ENCODE measurements around the gene AAK1. TPM values are rescaled to one million over a fixed set of nuclear protein-coding genes. Genes with fewer than 3 reads are reported as not detected.

The AAK1 gene
- total RNA-seq, 1 experiment from 2014 or later, result 40.5 TPM

- CTCF ChIA-PET, result no interaction called here
- Histone ChIP-seq H3K9me3 (ENCODE audit: low read depth, low read length, poor library complexity, severe bottlenecking) (peaks cover 5% of the 10 kb centered on the region), H3K27me3 (replicated peaks; ENCODE audit: insufficient read depth, low read depth, low read length, poor library complexity) (no peaks in the 10 kb centered on the region), H3K4me3 (ENCODE audit: low read depth, low read length, poor library complexity, severe bottlenecking) (no peak overlapping the region), H3K36me3 (ENCODE audit: insufficient read depth, low read length, poor library complexity, severe bottlenecking) (no peaks in the 10 kb centered on the region), H3K27ac (ENCODE audit: low read depth, low read length, poor library complexity, severe bottlenecking) (no peak overlapping the region), H3K4me1 (ENCODE audit: insufficient read depth, low read length, poor library complexity, severe bottlenecking) (no peaks in the 10 kb centered on the region)
- no peak for DNase-seq (ENCODE audit: low spot score)
- no TSS peak for BruUV-seq (replicated peaks)
- POLR2A ChIA-PET (ENCODE audit: low non-redundant PET), result no interaction called here
- intact Hi-C loops (cut with micrococcal nuclease; ENCODE audit: unreplicated experiment), result no loop called here
- TF ChIP-seq CTCF (conservative IDR thresholded peaks at IDR 0.05; ENCODE audit: low read depth, low read length), result no peak
- TF ChIP-seq EZH2 (IDR thresholded peaks at IDR 0.05; ENCODE audit: borderline replicate concordance, low read depth, low read length, poor library complexity, severe bottlenecking), result no peak
These were observed 98.0 kb downstream of the AAK1 start for GRCh38 chr2:69545477-69545932.

GRCh38 chr2:69544951-69545350 lies 98.6 kb downstream of the AAK1 start:
- intact Hi-C loops (cut with micrococcal nuclease; ENCODE audit: unreplicated experiment), result no loop called here
- H3K4me3 ChIP-seq (ENCODE audit: low read depth, low read length, poor library complexity, severe bottlenecking), result no peak overlapping the region
- no peak overlapping the region for H3K27ac ChIP-seq (ENCODE audit: low read depth, low read length, poor library complexity, severe bottlenecking)
- ChIA-PET CTCF (no interaction called here), POLR2A (ENCODE audit: low non-redundant PET) (no interaction called here)
- no peak for DNase-seq (ENCODE audit: low spot score)
- H3K4me1 ChIP-seq (ENCODE audit: insufficient read depth, low read length, poor library complexity, severe bottlenecking), result no peaks in the 10 kb centered on the region
- H3K36me3 ChIP-seq (ENCODE audit: insufficient read depth, low read length, poor library complexity, severe bottlenecking), result no peaks in the 10 kb centered on the region
- peaks cover 5% of the 10 kb centered on the region for H3K9me3 ChIP-seq (ENCODE audit: low read depth, low read length, poor library complexity, severe bottlenecking)
- TF ChIP-seq CTCF (conservative IDR thresholded peaks at IDR 0.05; ENCODE audit: low read depth, low read length), result no peak
- no peak for TF ChIP-seq EZH2 (IDR thresholded peaks at IDR 0.05; ENCODE audit: borderline replicate concordance, low read depth, low read length, poor library complexity, severe bottlenecking)
- H3K27me3 ChIP-seq (replicated peaks; ENCODE audit: insufficient read depth, low read depth, low read length, poor library complexity), result no peaks in the 10 kb centered on the region
- no TSS peak for BruUV-seq (replicated peaks)

GRCh38 chr2:69539549-69539908 lies 104.0 kb downstream of the AAK1 start:
- ChIA-PET CTCF (no interaction called here), POLR2A (ENCODE audit: low non-redundant PET) (no interaction called here)
- no peaks in the 10 kb centered on the region for H3K36me3 ChIP-seq (ENCODE audit: insufficient read depth, low read length, poor library complexity, severe bottlenecking)
- TF ChIP-seq CTCF (conservative IDR thresholded peaks at IDR 0.05; ENCODE audit: low read depth, low read length) (no peak), EZH2 (IDR thresholded peaks at IDR 0.05; ENCODE audit: borderline replicate concordance, low read depth, low read length, poor library complexity, severe bottlenecking) (no peak)
- DNase-seq (ENCODE audit: low spot score), result no peak
- no TSS peak for BruUV-seq (replicated peaks)
- H3K27me3 ChIP-seq (replicated peaks; ENCODE audit: insufficient read depth, low read depth, low read length, poor library complexity), result no peaks in the 10 kb centered on the region
- no peaks in the 10 kb centered on the region for H3K9me3 ChIP-seq (ENCODE audit: low read depth, low read length, poor library complexity, severe bottlenecking)
- no peak overlapping the region for H3K4me3 ChIP-seq (ENCODE audit: low read depth, low read length, poor library complexity, severe bottlenecking)
- no peaks in the 10 kb centered on the region for H3K4me1 ChIP-seq (ENCODE audit: insufficient read depth, low read length, poor library complexity, severe bottlenecking)
- H3K27ac ChIP-seq (ENCODE audit: low read depth, low read length, poor library complexity, severe bottlenecking), result no peak overlapping the region
- intact Hi-C loops (cut with micrococcal nuclease; ENCODE audit: unreplicated experiment), result no loop called here

All from A673 (cell line).